ENCODE results near the gene HNRNPA3.
"Not testable (repeated sequence)": the region's sequence is repeated elsewhere in the genome, so short reads cannot be mapped to it uniquely, and the experiment has no call there.

Gene HNRNPA3

DNA sequence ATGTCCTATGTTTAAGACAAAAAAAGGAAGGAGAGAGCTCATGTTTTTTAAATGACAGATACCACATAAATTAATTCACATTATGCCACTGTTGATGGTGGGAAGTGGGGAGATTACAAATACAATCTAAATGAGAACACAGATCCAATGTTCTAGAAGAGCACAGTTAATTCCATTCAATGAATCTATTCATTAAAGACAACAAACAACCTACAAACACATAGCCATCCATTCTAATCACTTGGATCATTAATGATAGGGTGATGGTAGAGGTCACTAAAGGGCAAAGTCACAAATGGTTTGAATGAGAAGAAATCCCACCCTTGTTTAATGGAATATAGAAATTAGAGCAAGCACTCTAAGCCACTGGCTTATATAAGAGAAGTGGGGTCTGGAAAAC lies 21.7 kb downstream of the HNRNPA3 start:
- no peak for DNase-seq

DNA sequence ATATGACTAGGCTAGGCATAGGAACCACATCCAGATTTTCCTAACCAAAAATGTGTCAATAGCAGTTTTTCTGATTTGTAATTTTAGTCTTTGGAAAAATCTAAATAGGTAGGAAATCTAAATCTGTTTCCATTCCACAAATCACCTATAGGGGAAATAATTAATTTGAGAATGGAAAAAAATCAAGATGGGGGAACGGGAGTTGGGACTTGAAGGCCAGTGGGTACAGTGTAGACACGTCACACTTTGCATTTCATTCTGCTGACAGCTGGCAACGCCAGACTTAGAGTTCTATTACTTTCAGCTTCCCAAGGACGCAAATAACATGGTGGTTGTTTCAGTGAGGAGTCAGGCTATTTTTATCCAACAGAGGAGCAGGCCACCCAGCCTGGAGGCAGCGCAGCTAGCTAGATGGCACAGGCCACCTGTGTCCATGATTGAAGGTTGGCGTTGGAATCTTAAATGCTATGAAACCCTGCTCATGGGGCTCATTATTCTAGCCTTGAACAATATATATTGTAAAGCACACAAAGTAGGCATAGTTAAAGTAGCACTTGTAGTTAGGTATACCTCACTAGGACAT lies 23.4 kb downstream of the HNRNPA3 start:
- DNase-seq = no peak

DNA sequence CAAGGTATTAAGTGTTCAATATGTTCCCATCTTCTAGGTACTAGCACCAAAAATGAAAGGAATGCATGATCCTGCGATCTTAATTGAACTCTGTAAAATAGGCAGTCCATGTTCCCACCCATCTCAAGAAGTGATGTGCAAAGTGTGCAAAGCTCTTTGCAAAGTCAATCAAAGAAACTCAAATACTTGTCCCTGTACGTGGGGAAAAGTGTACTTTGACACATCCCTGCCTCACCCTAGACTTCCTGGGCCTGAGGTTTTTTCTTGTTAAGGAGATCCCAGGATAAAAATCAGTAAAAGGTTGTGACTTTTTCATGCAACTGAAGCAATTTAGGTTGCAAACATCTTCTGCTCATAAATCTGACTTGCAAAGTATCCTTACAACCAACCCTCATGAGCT lies 25.3 kb downstream of the HNRNPA3 start:
- DNase-seq = no peak

DNA sequence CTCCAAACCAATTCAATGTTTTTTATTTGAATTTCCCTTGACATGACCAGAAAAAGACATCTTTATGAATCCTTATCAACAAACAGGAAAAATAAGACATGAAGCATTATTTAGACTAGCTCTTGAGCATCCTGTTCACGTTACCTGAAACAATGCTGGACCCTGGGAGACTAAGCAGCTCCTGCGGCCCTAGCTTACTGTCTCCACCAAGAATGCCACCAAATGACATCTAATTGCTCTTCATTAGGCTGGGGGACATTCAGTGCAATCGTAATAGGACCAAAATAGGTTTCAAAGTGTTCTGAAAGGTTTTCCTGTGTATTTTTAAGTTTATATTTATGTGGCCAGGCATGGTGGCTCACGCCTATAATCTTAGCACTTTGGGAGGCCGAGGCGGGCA lies 26.5 kb downstream of the HNRNPA3 start:
- no peak for DNase-seq

DNA sequence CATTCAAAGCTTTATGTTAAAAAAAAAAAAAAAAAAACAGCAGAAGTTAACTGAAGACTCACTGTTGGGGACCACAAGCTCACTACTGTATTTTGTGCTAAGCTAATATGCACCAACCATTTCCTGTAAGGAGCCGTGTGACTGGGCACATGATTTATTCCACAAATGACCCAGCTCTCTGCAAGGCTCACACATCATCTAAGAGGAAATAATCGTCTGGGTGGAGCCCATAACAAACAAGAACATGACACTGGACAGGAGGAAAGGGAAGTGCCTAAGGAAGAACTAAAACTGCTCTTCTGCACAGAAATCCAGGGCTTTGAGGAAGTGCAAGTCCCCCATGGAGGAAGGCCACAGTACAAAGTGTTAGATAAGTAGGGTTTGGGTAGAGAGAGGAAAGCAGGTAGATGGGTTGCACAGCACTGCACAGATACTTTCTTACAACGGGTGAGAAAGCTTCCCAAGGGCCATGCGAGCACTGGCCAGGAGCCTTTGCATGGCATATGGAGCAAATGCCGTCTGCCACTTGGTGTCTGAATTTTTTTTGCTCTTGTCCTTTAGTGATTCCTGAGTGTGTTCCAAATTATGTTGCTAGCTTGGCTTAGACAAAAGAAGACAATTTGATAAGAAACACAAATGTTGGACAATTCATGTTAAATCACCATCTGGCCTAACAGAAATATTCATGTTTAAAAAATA lies 27.5 kb downstream of the HNRNPA3 start:
- no peak for DNase-seq

DNA sequence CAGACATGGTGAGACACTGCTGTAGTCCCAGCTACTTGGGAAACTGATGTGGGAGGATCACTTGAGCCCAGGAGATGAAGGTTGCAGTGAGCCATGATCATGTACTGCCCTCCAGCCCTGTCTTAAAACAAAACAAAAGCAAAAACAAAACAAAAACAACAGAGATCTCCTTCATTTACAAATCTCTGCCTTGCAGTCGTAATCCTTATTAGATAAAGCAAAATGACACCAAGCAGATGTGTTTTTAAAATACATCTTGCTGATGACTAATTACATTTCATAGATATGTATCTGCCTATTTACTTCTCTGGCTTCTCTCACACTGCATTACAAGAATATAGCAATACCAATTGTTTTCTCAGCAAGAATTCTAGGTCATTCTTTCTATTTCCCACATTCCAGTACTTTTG lies 29.1 kb downstream of the HNRNPA3 start:
- no peak for DNase-seq

DNA sequence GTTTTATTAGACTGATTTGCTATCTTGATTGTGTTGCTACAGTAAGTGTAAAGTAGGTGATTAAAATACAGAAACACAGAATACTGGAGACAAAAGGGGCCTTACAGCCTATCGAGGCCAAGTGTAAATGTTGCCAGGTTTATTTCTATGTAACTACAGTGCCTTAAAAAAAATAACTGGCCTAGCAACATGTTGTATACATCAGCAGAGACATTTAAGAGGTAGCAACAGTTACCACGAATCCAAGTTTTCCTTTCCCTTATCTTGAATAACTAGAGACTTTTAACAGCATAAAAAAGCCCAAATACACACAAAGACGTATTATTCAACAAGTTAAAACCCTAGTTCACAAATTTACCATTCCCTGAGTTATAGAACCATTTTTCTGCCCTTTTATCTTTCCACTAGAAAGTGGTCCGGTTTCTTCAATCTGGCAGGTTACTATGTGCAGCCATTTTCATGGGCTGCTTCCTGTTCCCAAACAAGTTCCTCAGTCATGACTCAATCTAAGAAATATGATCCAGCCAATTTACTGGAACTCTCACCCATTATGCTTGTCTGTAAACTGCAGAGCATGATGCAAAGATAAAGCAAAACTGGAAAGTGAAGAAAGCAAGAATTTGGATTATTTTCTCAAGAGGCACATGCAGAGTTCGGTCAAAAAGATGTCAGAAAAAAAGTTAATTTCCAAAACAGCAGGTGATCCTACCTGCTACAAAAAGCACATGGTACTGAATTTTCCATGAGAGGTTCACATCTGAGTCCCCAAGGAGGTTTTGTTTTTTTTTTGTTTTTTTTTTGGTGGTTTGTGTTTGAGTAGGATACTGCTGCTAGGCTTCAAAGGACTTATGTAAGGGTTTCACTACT lies 29.8 kb downstream of the HNRNPA3 start:
- DNase-seq = no peak

DNA sequence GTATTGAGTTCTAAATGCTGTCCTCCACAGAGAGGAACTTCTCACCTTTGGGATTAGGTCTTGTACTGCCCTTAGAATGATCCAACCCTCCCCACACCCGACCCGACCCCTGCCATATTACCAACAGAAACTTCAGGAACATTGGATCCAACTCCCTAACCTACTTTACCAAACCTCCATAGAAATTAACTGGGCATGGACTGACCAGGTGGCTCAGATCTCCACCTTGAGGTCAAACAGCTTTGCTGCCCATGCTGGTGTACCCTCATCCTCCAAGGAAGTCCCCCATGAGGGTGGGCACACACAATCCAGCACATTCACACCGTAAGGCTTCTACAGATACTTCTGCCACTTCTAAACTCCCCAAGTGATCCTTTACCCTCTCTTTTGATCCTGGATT lies 30.5 kb downstream of the HNRNPA3 start:
- no peak for DNase-seq

DNA sequence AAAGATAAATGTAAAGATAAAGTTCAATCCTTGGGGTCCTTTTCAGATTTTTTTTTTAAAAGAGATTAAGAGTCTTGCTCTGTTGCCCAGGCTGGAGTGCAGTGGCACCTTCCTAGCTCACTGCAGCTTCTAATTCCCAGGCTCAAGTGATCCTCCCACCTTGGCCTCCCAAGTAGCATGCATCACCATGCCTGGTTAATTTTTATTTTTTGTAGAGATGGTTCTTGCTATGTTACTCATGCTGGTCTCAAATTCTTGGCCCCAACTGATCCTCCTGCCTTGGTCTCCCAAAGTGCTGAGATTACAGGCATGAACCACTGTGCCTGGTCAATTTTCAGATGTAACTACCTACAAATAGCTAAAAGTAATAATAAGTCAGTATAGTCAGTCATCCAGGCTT lies 30.9 kb downstream of the HNRNPA3 start:
- DNase-seq = no peak

DNA sequence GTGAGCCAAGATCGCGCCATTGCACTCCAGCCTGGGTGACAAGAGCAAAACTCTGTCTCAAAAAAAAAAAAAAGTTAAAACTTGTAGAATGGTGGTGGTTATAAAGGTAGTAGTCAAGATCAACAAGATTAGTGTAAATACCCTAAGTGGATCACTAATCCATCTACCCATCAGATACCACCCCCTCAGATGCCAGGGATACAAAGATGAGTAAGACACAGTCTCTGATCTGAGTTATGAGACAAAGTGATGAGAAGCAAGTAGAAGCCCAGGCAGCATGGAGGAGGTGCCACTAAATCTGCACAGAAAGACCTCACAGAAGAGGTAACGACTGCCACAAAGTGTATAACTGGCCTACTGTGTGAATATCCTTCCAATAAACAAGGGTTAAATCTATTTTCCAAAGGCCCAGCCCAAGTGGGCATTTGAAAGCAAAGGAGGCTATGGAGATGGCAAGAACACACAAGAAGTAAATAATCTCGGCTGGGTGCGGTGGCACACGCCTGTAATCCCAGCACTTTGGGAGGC lies 31.7 kb downstream of the HNRNPA3 start:
- DNase-seq = no peak

DNA sequence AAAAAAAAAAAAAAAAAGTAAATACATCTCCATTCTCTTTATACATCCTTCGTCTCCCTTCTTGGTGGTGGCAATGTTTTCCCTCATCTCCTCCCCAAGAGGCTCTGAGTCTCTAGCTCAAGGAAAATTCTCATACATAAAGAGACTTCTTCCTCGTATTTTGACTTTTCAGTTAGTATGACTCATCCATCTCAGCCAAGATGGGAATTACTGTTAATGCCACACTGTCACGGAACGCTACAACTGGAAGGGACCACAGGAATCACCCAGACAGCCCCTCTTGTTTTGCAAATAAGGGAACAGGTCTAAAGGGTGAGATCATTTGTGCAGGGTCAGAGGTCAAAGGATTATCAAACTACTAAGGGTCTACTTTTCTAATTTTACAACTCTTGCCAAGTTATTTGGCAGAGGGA lies 32.4 kb downstream of the HNRNPA3 start:
- DNase-seq = no peak

DNA sequence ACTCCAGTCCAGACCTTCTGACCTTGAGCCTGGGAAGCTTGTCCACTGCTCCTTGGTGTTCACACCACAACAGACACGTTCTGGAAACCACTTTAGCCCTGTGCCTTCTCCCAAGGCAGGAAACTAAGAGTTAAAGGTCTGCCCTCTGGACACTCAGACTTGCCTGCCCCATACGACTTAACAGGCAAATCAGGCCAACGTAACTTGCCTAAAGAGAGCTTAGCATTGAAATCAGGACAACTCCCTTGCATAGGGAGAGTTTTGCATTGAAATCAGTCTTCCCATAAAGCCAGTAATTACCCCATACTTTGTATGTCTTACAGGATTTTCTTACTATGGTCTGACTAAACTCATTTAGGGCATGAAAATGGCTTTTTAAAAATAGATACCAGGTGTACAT lies 33.4 kb downstream of the HNRNPA3 start:
- no peak for DNase-seq

DNA sequence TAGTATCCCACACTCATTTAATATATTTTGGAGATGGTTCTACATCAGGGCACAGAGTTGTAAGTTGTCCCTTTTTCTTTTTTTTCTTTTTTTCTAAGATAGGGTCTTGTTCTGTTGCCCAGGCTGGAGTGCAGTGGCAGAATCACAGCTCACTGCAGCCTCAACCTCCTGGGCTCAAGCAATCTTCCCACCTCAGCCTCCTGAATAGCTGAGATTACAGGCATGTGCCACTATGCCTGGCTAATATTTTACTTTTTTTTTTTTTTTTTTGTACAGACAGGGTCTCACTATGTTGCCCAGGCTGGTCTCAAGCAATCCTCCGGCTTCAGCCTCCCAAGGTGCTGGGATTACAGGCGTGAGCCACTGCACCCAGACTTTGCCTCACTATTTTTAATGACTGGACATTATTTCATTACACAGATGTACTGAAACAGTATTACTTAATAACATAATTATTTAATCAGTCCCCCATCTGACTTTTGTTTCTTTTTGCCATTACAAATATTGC lies 34.0 kb downstream of the HNRNPA3 start:
- DNase-seq = not testable (repeated sequence)

DNA sequence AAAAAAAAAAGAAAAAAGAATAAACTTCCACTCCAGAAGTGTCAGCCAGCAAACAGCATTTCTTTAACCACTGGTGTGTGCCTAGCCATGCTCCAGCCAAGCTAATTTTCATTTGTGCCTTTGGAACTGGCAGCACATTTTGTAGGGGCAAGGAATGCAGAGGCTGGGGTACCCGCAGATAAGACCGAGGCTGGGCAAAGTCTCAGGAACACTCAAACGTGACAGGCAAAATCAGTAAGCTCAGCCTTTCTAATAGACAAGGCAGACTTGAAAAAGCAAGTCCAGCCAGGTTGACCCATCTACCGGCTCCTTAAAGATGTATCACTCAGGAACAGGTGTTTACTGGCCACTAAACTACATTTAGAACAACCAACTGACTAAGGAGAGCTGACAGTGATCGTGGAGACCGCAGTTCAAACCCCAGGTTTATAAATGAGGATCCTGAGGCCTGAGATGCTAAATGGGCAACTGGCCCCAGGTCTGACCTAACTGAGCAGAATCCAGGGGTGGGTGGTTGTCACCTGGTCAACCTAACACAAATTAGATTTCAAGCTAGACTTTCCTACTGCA lies 35.2 kb downstream of the HNRNPA3 start:
- no peak for DNase-seq

DNA sequence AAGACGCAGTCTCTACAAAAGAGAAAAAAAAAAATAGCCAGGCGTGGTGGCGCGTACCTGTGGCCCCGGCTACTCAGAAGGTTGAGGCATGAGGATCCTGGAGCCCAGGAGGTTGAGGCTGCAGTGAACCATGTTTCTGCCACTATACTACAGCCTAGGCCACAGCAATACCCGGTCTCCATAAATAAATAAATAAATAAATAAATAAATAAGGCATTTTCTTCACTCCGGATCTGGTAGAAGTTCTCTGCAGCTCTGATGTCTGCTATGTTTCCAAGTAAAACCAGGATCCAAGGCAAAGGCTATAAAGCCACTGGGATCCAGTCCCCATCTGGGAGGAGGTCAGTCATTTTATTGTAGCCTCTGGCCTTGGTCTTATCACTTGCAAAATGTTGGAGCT lies 36.4 kb downstream of the HNRNPA3 start:
- no peak for DNase-seq

DNA sequence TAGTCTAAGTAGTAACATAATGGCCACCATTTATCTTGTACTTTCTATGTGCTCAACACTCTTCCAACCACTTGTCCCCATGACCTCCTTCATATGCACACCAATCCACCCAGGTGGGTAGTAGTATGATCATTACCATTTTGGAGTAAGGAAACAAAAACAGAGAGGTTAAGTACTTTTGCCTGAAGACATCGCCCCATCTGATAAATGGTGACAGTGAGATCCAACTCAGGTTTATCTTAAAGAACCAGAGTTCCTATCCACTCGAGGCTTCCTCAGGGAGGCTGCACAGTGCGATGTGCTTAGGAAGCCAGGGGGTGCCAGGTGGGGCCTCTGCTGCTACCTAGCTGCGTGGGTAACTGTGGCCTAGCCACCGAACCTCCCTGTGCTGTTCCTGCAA lies 37.9 kb downstream of the HNRNPA3 start:
- DNase-seq = no peak

DNA sequence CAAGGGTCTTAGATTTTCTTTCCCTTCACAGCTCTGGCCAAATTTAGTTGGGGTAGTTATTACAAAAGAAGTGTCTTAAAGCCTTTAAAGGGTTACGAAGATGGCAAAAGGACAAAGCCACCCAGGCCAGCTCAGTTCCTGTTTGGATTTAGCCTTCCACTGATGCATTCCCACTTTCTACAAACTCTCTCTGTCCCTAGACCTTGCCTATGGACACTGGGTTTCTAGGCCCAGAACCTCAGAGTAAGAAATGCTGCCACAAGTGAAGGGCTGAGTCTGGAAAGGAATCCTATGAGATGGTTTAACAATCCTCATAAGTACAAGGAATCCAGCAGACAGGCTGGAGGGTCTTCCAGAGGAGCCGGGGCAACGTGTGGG lies 38.6 kb downstream of the HNRNPA3 start:
- DNase-seq = no peak

DNA sequence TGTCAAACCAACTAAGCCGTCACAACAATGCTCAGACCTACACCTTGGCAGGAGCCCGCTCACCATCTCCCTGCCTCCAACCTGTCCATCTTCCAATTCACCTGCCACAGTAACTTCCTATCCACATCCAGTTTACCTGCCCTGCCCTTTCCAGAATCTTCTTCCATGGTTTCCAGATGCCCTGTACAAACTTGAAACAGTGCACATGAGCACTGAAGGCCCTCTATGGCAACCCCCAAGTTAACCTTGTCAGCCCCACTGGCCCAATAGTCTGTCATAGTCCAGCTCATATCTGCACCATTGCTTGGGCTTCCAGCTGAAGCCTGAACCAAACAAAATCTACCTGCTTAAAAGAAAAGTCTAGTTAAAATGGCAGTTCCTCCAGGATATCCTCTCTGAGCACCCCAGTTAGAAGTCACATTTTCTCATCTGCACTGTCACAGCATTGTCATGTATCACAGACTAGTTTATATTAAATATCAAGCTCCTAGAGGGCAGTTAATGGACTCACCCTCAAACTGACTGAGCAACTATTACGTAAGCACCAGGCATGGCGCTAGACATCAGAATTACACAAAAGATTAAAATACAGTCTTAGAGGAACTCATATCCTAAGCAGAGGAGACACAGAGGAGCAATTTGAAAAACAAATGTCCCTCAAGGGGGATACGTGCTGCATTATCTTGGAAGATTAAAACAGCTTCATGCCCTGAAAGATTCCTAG lies 40.4 kb downstream of the HNRNPA3 start:
- no peak for DNase-seq

DNA sequence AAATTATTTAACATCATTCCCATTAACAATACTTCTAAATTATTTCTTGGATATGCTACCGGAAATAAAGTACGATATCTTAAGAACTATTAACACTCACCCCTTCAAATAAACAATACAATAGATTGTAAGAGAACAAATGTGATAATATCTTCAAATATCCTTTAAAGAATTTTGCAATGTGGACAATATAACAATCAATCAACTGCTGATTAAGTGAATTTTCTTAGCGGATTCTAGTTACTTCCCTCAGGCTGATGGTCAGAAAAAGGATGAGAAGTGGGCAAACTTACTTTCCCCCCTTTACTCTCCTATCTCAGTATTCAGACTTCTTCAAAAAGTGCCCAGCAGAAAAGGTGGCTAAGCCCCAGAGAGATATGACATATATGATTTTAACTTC lies 41.1 kb downstream of the HNRNPA3 start:
- no peak for DNase-seq

DNA sequence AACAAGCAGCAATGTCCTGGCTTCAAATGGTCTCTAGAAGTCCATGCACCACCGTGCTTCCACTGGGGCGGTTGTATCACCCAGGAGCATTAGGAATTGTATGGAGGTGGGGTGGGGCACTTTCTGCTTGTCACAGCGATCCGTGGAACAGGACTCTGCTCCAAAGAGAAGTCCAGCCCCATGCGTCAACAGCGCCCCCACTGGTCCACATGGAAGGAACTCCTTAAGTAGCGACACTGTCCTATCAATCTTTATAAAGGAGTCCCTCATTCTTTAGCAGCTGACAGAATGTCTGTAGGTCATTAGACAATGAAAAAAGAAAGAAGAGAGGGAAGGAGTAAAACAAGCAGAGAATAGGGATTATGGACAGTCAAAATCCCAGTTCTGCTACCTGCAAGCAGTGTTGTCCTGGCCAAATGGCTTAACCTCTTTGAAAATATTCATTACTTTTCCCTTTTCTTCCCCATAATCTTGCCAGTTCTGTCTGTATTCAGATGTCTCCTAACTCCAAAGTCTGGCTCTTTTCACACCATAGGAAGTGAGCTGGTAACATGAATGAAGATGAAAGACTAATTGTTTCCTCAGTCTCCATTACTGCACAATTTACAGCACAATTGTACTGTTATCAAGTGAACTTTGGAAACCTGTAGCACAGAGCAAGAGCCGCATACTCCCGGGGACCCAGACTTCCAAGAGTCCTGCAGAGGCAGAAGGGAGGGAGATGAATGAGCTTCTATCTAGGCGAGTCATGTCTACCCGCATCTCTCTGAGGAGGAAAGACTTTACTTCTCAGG lies 42.0 kb downstream of the HNRNPA3 start:
- DNase-seq = no peak

DNA sequence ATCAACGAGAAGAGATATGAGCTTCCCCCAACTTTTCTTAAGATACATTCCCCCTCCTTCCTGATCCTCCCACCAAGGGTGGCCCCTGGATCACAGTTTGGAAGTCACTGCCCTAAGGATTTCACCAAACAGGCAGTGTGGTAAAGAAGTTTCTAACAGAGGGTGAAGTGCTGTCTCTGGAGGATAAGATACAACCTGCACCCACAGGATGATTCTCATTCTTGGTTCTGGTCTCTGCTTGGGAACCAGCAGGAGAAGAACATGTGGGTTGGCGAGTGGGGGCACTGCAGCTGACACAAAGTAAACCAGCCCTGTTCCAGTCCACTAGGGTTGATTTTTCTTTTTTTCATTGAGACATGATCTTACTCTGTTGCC lies 42.6 kb downstream of the HNRNPA3 start:
- no peak for DNase-seq

DNA sequence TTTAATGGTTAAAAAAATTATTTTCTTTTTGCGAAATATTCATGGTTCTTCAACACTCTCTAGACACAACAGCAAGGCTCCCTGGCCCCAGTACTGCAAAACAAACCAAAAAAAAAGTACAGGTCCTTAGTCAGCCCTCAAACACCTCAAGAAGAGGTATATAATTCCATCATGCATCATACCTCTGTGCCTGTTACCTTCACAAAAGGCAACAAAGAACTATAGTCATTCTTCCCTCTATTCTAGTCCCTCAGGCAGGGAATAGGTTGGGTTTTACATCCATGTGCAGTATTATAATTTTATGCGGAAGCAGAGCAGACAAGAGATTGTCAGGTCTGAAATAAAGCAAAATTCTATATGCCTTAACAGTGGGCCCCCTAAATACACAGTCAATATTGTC lies 43.4 kb downstream of the HNRNPA3 start:
- no peak for DNase-seq

Data from cortex of kidney (tissue), 1 donor.